ENCODE results near the gene CMC2.

DNA sequence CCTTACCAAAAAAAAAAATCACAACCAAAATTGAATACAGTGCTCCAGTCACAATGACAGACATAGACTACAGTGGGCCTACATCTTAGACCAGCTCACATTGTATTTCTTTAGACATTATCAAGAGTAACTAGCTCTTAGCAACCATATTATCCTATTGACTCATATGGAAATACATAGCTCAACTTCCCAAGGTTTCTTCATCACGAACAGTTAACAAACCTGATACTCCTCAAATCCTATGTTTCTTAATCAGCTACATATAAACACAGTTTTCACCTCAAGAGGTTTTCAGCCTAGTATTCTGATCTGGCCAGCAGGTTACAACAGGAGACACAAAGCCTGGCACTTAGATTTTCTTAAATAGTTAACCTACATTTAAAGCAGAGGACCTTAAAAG is 29.7 kb downstream of the CMC2 start:
- TF ChIP-seq POLR2A (IDR thresholded peaks at IDR 0.05; ENCODE audit: low read depth) (no peak), EP300 (IDR thresholded peaks at IDR 0.05) (no peak)
- TF ChIP-seq, protein P1, sequence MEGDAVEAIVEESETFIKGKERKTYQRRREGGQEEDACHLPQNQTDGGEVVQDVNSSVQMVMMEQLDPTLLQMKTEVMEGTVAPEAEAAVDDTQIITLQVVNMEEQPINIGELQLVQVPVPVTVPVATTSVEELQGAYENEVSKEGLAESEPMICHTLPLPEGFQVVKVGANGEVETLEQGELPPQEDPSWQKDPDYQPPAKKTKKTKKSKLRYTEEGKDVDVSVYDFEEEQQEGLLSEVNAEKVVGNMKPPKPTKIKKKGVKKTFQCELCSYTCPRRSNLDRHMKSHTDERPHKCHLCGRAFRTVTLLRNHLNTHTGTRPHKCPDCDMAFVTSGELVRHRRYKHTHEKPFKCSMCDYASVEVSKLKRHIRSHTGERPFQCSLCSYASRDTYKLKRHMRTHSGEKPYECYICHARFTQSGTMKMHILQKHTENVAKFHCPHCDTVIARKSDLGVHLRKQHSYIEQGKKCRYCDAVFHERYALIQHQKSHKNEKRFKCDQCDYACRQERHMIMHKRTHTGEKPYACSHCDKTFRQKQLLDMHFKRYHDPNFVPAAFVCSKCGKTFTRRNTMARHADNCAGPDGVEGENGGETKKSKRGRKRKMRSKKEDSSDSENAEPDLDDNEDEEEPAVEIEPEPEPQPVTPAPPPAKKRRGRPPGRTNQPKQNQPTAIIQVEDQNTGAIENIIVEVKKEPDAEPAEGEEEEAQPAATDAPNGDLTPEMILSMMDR (IDR thresholded peaks at IDR 0.05): no peak

All from esophagus muscularis mucosa (tissue), 4 donors.